GM23248 (cell line): ENCODE data around the gene ADAMTS17.

Source experiments
- EZH2 ChIP-seq: fragments of 200-600 bp; sonication (generic); IDR thresholded peaks from 2 replicates; pipeline ENCODE4 v1.6.1; 2018; ENCODE audit warnings: antibody characterized with exemption, mild to moderate bottlenecking; ENCODE audit not compliant: insufficient read depth, poor library complexity, severe bottlenecking
- EZH2phosphoT487 ChIP-seq: fragments of 200-600 bp; sonication (generic); IDR thresholded peaks from 2 replicates; pipeline ENCODE4 v1.6.1; 2018; ENCODE audit warnings: antibody characterized with exemption, moderate library complexity, mild to moderate bottlenecking, low read depth; ENCODE audit not compliant: insufficient read depth

DNA sequence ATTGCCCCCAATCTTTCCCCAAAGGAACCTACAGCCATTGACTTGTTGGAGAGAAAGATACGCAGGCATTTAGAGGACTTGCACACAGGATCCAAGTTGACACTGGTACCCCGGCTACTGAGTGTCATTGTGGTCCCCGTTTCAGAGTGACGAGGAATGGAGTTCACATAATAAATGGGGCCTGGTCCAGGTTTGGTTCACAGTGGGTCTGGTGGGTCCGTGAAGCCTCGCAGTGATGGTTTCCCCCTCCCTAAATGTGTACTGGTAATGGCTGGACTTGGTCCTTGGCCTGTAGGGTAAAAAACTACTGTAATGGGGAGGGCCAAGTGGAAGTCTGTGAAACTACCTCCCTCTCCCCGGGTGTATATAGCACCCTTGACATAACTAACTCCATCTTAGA, 376.4 kb downstream of the ADAMTS17 start:
- TF ChIP-seq EZH2 (no peak), EZH2phosphoT487 (no peak)
